ENCODE measurements around the gene CD82.

CD82 gene

GRCh38 chr11:44618561-44619425 lies 53.3 kb downstream of the CD82 start:
- Histone ChIP-seq H4K8ac (ENCODE audit: low read depth, low read length) (no peak overlapping the region), H3K27me3 (ENCODE audit: control insufficient read depth in 3 of 3, insufficient read depth in 3 of 3, low read depth in 1 of 3, low read length in 3 of 3) (peaks cover 0 to 14% (median 2%) of the 10 kb centered on the region in 3 experiments), H2BK12ac (ENCODE audit: low read length) (no peak overlapping the region), H3K4ac (ENCODE audit: low read length) (no peak overlapping the region), H3K27ac (replicated peaks; ENCODE audit: low read length) (no peak overlapping the region), H2AFZ (ENCODE audit: low read length) (no peak overlapping the region), H3K23ac (ENCODE audit: low read depth, low read length, poor library complexity) (peak overlapping the region; percentile 6), H2BK120ac (ENCODE audit: low read depth, low read length) (no peak overlapping the region), H3K36me3 (replicated peaks in 1 of 2; ENCODE audit: control insufficient read depth in 2 of 2, insufficient read depth in 2 of 2, low read length in 2 of 2) (peaks cover 0 to 9% of the 10 kb centered on the region in 2 donors), H3K14ac (ENCODE audit: low read length) (no peak overlapping the region), H2BK15ac (ENCODE audit: low read length) (peak overlapping the region; percentile 33), H3K9me3 (replicated peaks in 1 of 2; ENCODE audit: control insufficient read depth in 2 of 2, insufficient read depth in 1 of 2, low read depth in 1 of 2, low read length in 2 of 2) (no peaks in the 10 kb centered on the region), H3K79me1 (ENCODE audit: low read depth, low read length) (no peaks in the 10 kb centered on the region), H2BK5ac (ENCODE audit: low read length) (no peak overlapping the region), H4K91ac (ENCODE audit: low read depth, low read length, poor library complexity) (no peak overlapping the region), H3K4me1 (ENCODE audit: control insufficient read depth in 2 of 2, insufficient read depth in 1 of 2, low read depth in 1 of 2, low read length in 2 of 2) (peaks cover 0 to 10% of the 10 kb centered on the region in 2 donors), H3K18ac (ENCODE audit: low read length) (no peak overlapping the region), H2AK5ac (ENCODE audit: low read depth, low read length) (peak overlapping the region; percentile 29), H3K9ac (ENCODE audit: low read depth, low read length, poor library complexity) (no peak overlapping the region), H3K4me3 (ENCODE audit: low read length in 2 of 2) (no peak overlapping the region), H3K4me2 (ENCODE audit: insufficient read depth, low read length, poor library complexity, severe bottlenecking) (no peak overlapping the region)
- WGBS, 2 donors (ENCODE audit: extremely low coverage in 2 of 2, insufficient read length in 2 of 2, insufficient replicate concordance in 1 of 2): no CpG with 5 or more reads among the region's 22 CpGs
- DNase-seq (ENCODE audit: low spot score): no peak

- Histone ChIP-seq H2BK5ac (ENCODE audit: low read length) (no peak overlapping the region), H3K9ac (ENCODE audit: low read depth, low read length, poor library complexity) (no peak overlapping the region), H3K79me1 (ENCODE audit: low read depth, low read length) (no peaks in the 10 kb centered on the region), H2BK12ac (ENCODE audit: low read length) (no peak overlapping the region), H3K4me1 (ENCODE audit: control insufficient read depth in 2 of 2, insufficient read depth in 1 of 2, low read depth in 1 of 2, low read length in 2 of 2) (peaks cover 0 to 10% of the 10 kb centered on the region in 2 donors), H3K18ac (ENCODE audit: low read length) (no peak overlapping the region), H2BK120ac (ENCODE audit: low read depth, low read length) (no peak overlapping the region), H2AK5ac (ENCODE audit: low read depth, low read length) (peak overlapping the region; percentile 44), H3K23ac (ENCODE audit: low read depth, low read length, poor library complexity) (no peak overlapping the region), H4K91ac (ENCODE audit: low read depth, low read length, poor library complexity) (no peak overlapping the region), H3K27ac (replicated peaks; ENCODE audit: low read length) (no peak overlapping the region), H3K14ac (ENCODE audit: low read length) (no peak overlapping the region), H3K9me3 (replicated peaks in 1 of 2; ENCODE audit: control insufficient read depth in 2 of 2, insufficient read depth in 1 of 2, low read depth in 1 of 2, low read length in 2 of 2) (no peaks in the 10 kb centered on the region), H4K8ac (ENCODE audit: low read depth, low read length) (no peak overlapping the region), H2AFZ (ENCODE audit: low read length) (no peak overlapping the region), H3K4ac (ENCODE audit: low read length) (no peak overlapping the region), H3K4me2 (ENCODE audit: insufficient read depth, low read length, poor library complexity, severe bottlenecking) (no peak overlapping the region), H3K27me3 (ENCODE audit: control insufficient read depth in 3 of 3, insufficient read depth in 3 of 3, low read depth in 1 of 3, low read length in 3 of 3) (peaks cover 0 to 10% (median 2%) of the 10 kb centered on the region in 3 experiments), H2BK15ac (ENCODE audit: low read length) (peak overlapping the region; percentile 46), H3K4me3 (ENCODE audit: low read length in 2 of 2) (no peak overlapping the region), H3K36me3 (replicated peaks in 1 of 2; ENCODE audit: control insufficient read depth in 2 of 2, insufficient read depth in 2 of 2, low read length in 2 of 2) (peaks cover 0 to 7% of the 10 kb centered on the region in 2 donors)
- no peak for DNase-seq (ENCODE audit: low spot score)
- WGBS, 2 donors (ENCODE audit: extremely low coverage in 2 of 2, insufficient read length in 2 of 2, insufficient replicate concordance in 1 of 2): no CpG with 5 or more reads among the region's 5 CpGs
These were observed 54.9 kb downstream of the CD82 start for GRCh38 chr11:44620328-44620725.

GRCh38 chr11:44621140-44621681 lies 55.7 kb downstream of the CD82 start:
- H3K4me3 ChIP-seq (ENCODE audit: low read length in 2 of 2): no peak overlapping the region
- no peak overlapping the region for H3K27ac ChIP-seq (replicated peaks; ENCODE audit: low read length)
- H3K27me3 ChIP-seq (ENCODE audit: control insufficient read depth in 3 of 3, insufficient read depth in 3 of 3, low read depth in 1 of 3, low read length in 3 of 3): peaks cover 0 to 6% (median 2%) of the 10 kb centered on the region in 3 experiments
- peak overlapping the region; percentile 19 for H2BK12ac ChIP-seq (ENCODE audit: low read length)
- peak overlapping the region; percentile 12 for H3K4me2 ChIP-seq (ENCODE audit: insufficient read depth, low read length, poor library complexity, severe bottlenecking)
- no peak overlapping the region for H3K23ac ChIP-seq (ENCODE audit: low read depth, low read length, poor library complexity)
- peak; percentile 81 for DNase-seq (ENCODE audit: low spot score)
- H3K9me3 ChIP-seq (replicated peaks in 1 of 2; ENCODE audit: control insufficient read depth in 2 of 2, insufficient read depth in 1 of 2, low read depth in 1 of 2, low read length in 2 of 2): no peaks in the 10 kb centered on the region
- WGBS, 2 donors (ENCODE audit: extremely low coverage in 2 of 2, insufficient read length in 2 of 2, insufficient replicate concordance in 1 of 2): no CpG with 5 or more reads among the region's 24 CpGs
- no peak overlapping the region for H4K91ac ChIP-seq (ENCODE audit: low read depth, low read length, poor library complexity)
- H3K9ac ChIP-seq (ENCODE audit: low read depth, low read length, poor library complexity): peak overlapping the region; percentile 22
- peak overlapping the region; percentile 16 for H2AK5ac ChIP-seq (ENCODE audit: low read depth, low read length)
- no peak overlapping the region for H4K8ac ChIP-seq (ENCODE audit: low read depth, low read length)
- no peaks in the 10 kb centered on the region for H3K79me1 ChIP-seq (ENCODE audit: low read depth, low read length)
- no peak overlapping the region for H2AFZ ChIP-seq (ENCODE audit: low read length)
- H2BK5ac ChIP-seq (ENCODE audit: low read length): no peak overlapping the region
- no peak overlapping the region for H3K14ac ChIP-seq (ENCODE audit: low read length)
- H2BK120ac ChIP-seq (ENCODE audit: low read depth, low read length): no peak overlapping the region
- peak overlapping the region; percentile 47 for H2BK15ac ChIP-seq (ENCODE audit: low read length)
- peak overlapping the region; percentile 54 for H3K4ac ChIP-seq (ENCODE audit: low read length)
- peaks cover 0 to 3% of the 10 kb centered on the region in 2 donors for H3K36me3 ChIP-seq (replicated peaks in 1 of 2; ENCODE audit: control insufficient read depth in 2 of 2, insufficient read depth in 2 of 2, low read length in 2 of 2)
- H3K4me1 ChIP-seq (ENCODE audit: control insufficient read depth in 2 of 2, insufficient read depth in 1 of 2, low read depth in 1 of 2, low read length in 2 of 2): peaks cover 0 to 12% of the 10 kb centered on the region in 2 donors
- H3K18ac ChIP-seq (ENCODE audit: low read length): peak overlapping the region; percentile 55

GRCh38 chr11:44621784-44622183 lies 56.3 kb downstream of the CD82 start:
- Histone ChIP-seq H2BK12ac (ENCODE audit: low read length) (peak overlapping the region; percentile 19), H3K9ac (ENCODE audit: low read depth, low read length, poor library complexity) (no peak overlapping the region), H3K4ac (ENCODE audit: low read length) (no peak overlapping the region), H3K18ac (ENCODE audit: low read length) (peak overlapping the region; percentile 56), H3K4me3 (ENCODE audit: low read length in 2 of 2) (no peak overlapping the region), H3K4me2 (ENCODE audit: insufficient read depth, low read length, poor library complexity, severe bottlenecking) (no peak overlapping the region), H3K79me1 (ENCODE audit: low read depth, low read length) (no peaks in the 10 kb centered on the region), H3K9me3 (replicated peaks in 1 of 2; ENCODE audit: control insufficient read depth in 2 of 2, insufficient read depth in 1 of 2, low read depth in 1 of 2, low read length in 2 of 2) (peaks cover 0 to 3% of the 10 kb centered on the region in 2 donors), H3K14ac (ENCODE audit: low read length) (no peak overlapping the region), H3K27me3 (ENCODE audit: control insufficient read depth in 3 of 3, insufficient read depth in 3 of 3, low read depth in 1 of 3, low read length in 3 of 3) (peaks cover 0 to 6% (median 2%) of the 10 kb centered on the region in 3 experiments), H3K4me1 (ENCODE audit: control insufficient read depth in 2 of 2, insufficient read depth in 1 of 2, low read depth in 1 of 2, low read length in 2 of 2) (peaks cover 0 to 9% of the 10 kb centered on the region in 2 donors), H4K91ac (ENCODE audit: low read depth, low read length, poor library complexity) (no peak overlapping the region), H2AFZ (ENCODE audit: low read length) (no peak overlapping the region), H2BK120ac (ENCODE audit: low read depth, low read length) (no peak overlapping the region), H3K36me3 (replicated peaks in 1 of 2; ENCODE audit: control insufficient read depth in 2 of 2, insufficient read depth in 2 of 2, low read length in 2 of 2) (peaks cover 0 to 3% of the 10 kb centered on the region in 2 donors), H4K8ac (ENCODE audit: low read depth, low read length) (no peak overlapping the region), H2BK5ac (ENCODE audit: low read length) (no peak overlapping the region), H2BK15ac (ENCODE audit: low read length) (peak overlapping the region; percentile 47), H2AK5ac (ENCODE audit: low read depth, low read length) (peak overlapping the region; percentile 16), H3K23ac (ENCODE audit: low read depth, low read length, poor library complexity) (no peak overlapping the region), H3K27ac (replicated peaks; ENCODE audit: low read length) (no peak overlapping the region)
- WGBS, 2 donors (ENCODE audit: extremely low coverage in 2 of 2, insufficient read length in 2 of 2, insufficient replicate concordance in 1 of 2): no CpG with 5 or more reads among the region's 8 CpGs
- DNase-seq (ENCODE audit: low spot score): no peak
